ENCODE data around the gene USP9X. TPM values are rescaled to one million over a fixed set of nuclear protein-coding genes. Genes with fewer than 3 reads are reported as not detected.
"Not testable (repeated sequence)": the region's sequence is repeated elsewhere in the genome, so short reads cannot be mapped to it uniquely, and the experiment has no call there.

The USP9X gene
- polyA plus RNA-seq, 3 donors from 2014 or later = 7.4 to 30.7 (median 12.0) TPM

- H3K4me1 Mint-ChIP-seq; H3K4me3 Mint-ChIP-seq; DNase-seq; H3K27ac Mint-ChIP-seq; H3K9me3 Mint-ChIP-seq; H3K27me3 Mint-ChIP-seq (ENCODE audit: low read depth in 3 of 3): not testable (repeated sequence)
- peaks cover 0 to 62% (median 22%) of the 10 kb centered on the region in 3 donors for H3K36me3 Mint-ChIP-seq
Observed at GRCh38 chrX:41151726-41152125, 66.5 kb downstream of the USP9X start.

- Mint-ChIP-seq H3K36me3 (peaks cover 0 to 59% (median 22%) of the 10 kb centered on the region in 3 donors), H3K27ac (no peak overlapping the region), H3K27me3 (ENCODE audit: low read depth in 3 of 3) (peaks cover 0 to 3% (median 0%) of the 10 kb centered on the region in 3 donors), H3K9me3 (no peaks in the 10 kb centered on the region), H3K4me3 (no peak overlapping the region), H3K4me1 (no peaks in the 10 kb centered on the region)
- DNase-seq = no peak
Observed at GRCh38 chrX:41152221-41152620, 67.0 kb downstream of the USP9X start.

GRCh38 chrX:41153448-41153847 lies 68.2 kb downstream of the USP9X start:
- H3K27me3 Mint-ChIP-seq (ENCODE audit: low read depth in 3 of 3) = peaks cover 0 to 3% (median 0%) of the 10 kb centered on the region in 3 donors
- H3K9me3 Mint-ChIP-seq = no peaks in the 10 kb centered on the region
- H3K4me3 Mint-ChIP-seq = no peak overlapping the region
- peaks cover 0 to 53% (median 22%) of the 10 kb centered on the region in 3 donors for H3K36me3 Mint-ChIP-seq
- no peak overlapping the region for H3K27ac Mint-ChIP-seq
- DNase-seq = no peak
- no peaks in the 10 kb centered on the region for H3K4me1 Mint-ChIP-seq

GRCh38 chrX:41153957-41154356 lies 68.7 kb downstream of the USP9X start:
- Mint-ChIP-seq H3K4me3 (no peak overlapping the region), H3K4me1 (no peaks in the 10 kb centered on the region), H3K36me3 (peaks cover 0 to 48% (median 17%) of the 10 kb centered on the region in 3 donors), H3K27ac (no peak overlapping the region), H3K9me3 (no peaks in the 10 kb centered on the region), H3K27me3 (ENCODE audit: low read depth in 3 of 3) (peaks cover 0 to 2% (median 0%) of the 10 kb centered on the region in 3 donors)
- no peak for DNase-seq

GRCh38 chrX:41164449-41164848 lies 79.2 kb downstream of the USP9X start:
- Mint-ChIP-seq H3K27me3 (ENCODE audit: low read depth in 3 of 3) (no peaks in the 10 kb centered on the region), H3K4me3 (no peak overlapping the region), H3K27ac (no peak overlapping the region), H3K9me3 (no peaks in the 10 kb centered on the region), H3K36me3 (peaks cover 5 to 34% (median 10%) of the 10 kb centered on the region in 3 donors), H3K4me1 (no peaks in the 10 kb centered on the region)
- DNase-seq = no peak

- H3K9me3 Mint-ChIP-seq = no peaks in the 10 kb centered on the region
- peaks cover 0 to 50% (median 25%) of the 10 kb centered on the region in 3 donors for H3K36me3 Mint-ChIP-seq
- no peak overlapping the region for H3K27ac Mint-ChIP-seq
Observed at GRCh38 chrX:41167888-41168287, 82.6 kb downstream of the USP9X start.

GRCh38 chrX:41176263-41176662 lies 91.0 kb downstream of the USP9X start:
- no peak for DNase-seq
- H3K27me3 Mint-ChIP-seq (ENCODE audit: low read depth in 3 of 3) = no peaks in the 10 kb centered on the region
- H3K4me3 Mint-ChIP-seq = no peak overlapping the region
- no peaks in the 10 kb centered on the region for H3K9me3 Mint-ChIP-seq
- peaks cover 23 to 49% of the 10 kb centered on the region in 2 donors for H3K4me1 Mint-ChIP-seq
- no peak overlapping the region for H3K27ac Mint-ChIP-seq
- peaks cover 0 to 33% (median 22%) of the 10 kb centered on the region in 3 donors for H3K36me3 Mint-ChIP-seq

More at GRCh38 chrX:41167888-41168287, 82.6 kb downstream of the USP9X start:
- no peak for DNase-seq
- H3K4me3 Mint-ChIP-seq = no peak overlapping the region
- peaks cover 0 to 1% (median 0%) of the 10 kb centered on the region in 3 donors for H3K27me3 Mint-ChIP-seq (ENCODE audit: low read depth in 3 of 3)
- H3K4me1 Mint-ChIP-seq = no peaks in the 10 kb centered on the region

- no peak for DNase-seq
- H3K27ac Mint-ChIP-seq = no peak overlapping the region
- no peak overlapping the region for H3K4me3 Mint-ChIP-seq
- no peaks in the 10 kb centered on the region for H3K9me3 Mint-ChIP-seq
- H3K27me3 Mint-ChIP-seq (ENCODE audit: low read depth in 3 of 3) = no peaks in the 10 kb centered on the region
- peaks cover 0 to 31% (median 15%) of the 10 kb centered on the region in 3 donors for H3K36me3 Mint-ChIP-seq
- peaks cover 24 to 49% of the 10 kb centered on the region in 2 donors for H3K4me1 Mint-ChIP-seq
Observed at GRCh38 chrX:41177297-41177696, 92.1 kb downstream of the USP9X start.

GRCh38 chrX:41178201-41178600 lies 93.0 kb downstream of the USP9X start:
- peaks cover 0 to 24% (median 6%) of the 10 kb centered on the region in 3 donors for H3K36me3 Mint-ChIP-seq
- H3K27me3 Mint-ChIP-seq (ENCODE audit: low read depth in 3 of 3) = no peaks in the 10 kb centered on the region
- peaks cover 25 to 49% of the 10 kb centered on the region in 2 donors for H3K4me1 Mint-ChIP-seq
- peak overlapping the region; percentile 34 to 72 (median 43) for H3K27ac Mint-ChIP-seq
- DNase-seq = peak in 2 of 3 donors; percentile 9 to 24
- H3K4me3 Mint-ChIP-seq = no peak overlapping the region
- no peaks in the 10 kb centered on the region for H3K9me3 Mint-ChIP-seq

GRCh38 chrX:41180194-41180908 lies 95.1 kb downstream of the USP9X start:
- Mint-ChIP-seq H3K27ac (peak overlapping the region in 5 of 6 donors; percentile 6 to 77 (median 42)), H3K36me3 (peaks cover 0 to 29% (median 10%) of the 10 kb centered on the region in 3 donors), H3K4me3 (peak overlapping the region in 1 of 5 donors; percentile 13), H3K9me3 (no peaks in the 10 kb centered on the region), H3K4me1 (peaks cover 28 to 62% of the 10 kb centered on the region in 2 donors), H3K27me3 (ENCODE audit: low read depth in 3 of 3) (no peaks in the 10 kb centered on the region)
- DNase-seq = peak; percentile 39 to 50 (median 40)

GRCh38 chrX:41184312-41184711 lies 99.1 kb downstream of the USP9X start:
- peaks cover 0 to 3% (median 0%) of the 10 kb centered on the region in 3 donors for H3K27me3 Mint-ChIP-seq (ENCODE audit: low read depth in 3 of 3)
- no peak for DNase-seq
- peaks cover 5 to 58% (median 41%) of the 10 kb centered on the region in 3 donors for H3K36me3 Mint-ChIP-seq
- no peaks in the 10 kb centered on the region for H3K9me3 Mint-ChIP-seq
- peak overlapping the region in 4 of 6 donors; percentile 17 to 53 (median 36) for H3K27ac Mint-ChIP-seq
- peaks cover 15 to 43% of the 10 kb centered on the region in 2 donors for H3K4me1 Mint-ChIP-seq
- H3K4me3 Mint-ChIP-seq = peak overlapping the region in 1 of 5 donors; percentile 40

- H3K4me1 Mint-ChIP-seq = peaks cover 13 to 38% of the 10 kb centered on the region in 2 donors
- H3K27me3 Mint-ChIP-seq (ENCODE audit: low read depth in 3 of 3); H3K27ac Mint-ChIP-seq; DNase-seq; H3K9me3 Mint-ChIP-seq; H3K4me3 Mint-ChIP-seq: not testable (repeated sequence)
- H3K36me3 Mint-ChIP-seq = peaks cover 5 to 73% (median 55%) of the 10 kb centered on the region in 3 donors
Observed at GRCh38 chrX:41186946-41187345, 101.7 kb downstream of the USP9X start.

- H3K27ac Mint-ChIP-seq = no peak overlapping the region
- peaks cover 10 to 28% of the 10 kb centered on the region in 2 donors for H3K4me1 Mint-ChIP-seq
- peaks cover 5 to 69% (median 63%) of the 10 kb centered on the region in 3 donors for H3K36me3 Mint-ChIP-seq
Observed at GRCh38 chrX:41189156-41189555, 103.9 kb downstream of the USP9X start.

GRCh38 chrX:41192880-41193279 lies 107.6 kb downstream of the USP9X start:
- H3K27me3 Mint-ChIP-seq (ENCODE audit: low read depth in 3 of 3) = peaks cover 0 to 4% (median 0%) of the 10 kb centered on the region in 3 donors
- DNase-seq = no peak
- H3K4me1 Mint-ChIP-seq = peaks cover 13 to 29% of the 10 kb centered on the region in 2 donors
- H3K4me3 Mint-ChIP-seq = no peak overlapping the region
- H3K36me3 Mint-ChIP-seq = peaks cover 0 to 54% (median 43%) of the 10 kb centered on the region in 3 donors
- H3K9me3 Mint-ChIP-seq = no peaks in the 10 kb centered on the region
- peak overlapping the region in 1 of 6 donors; percentile 21 for H3K27ac Mint-ChIP-seq

More at GRCh38 chrX:41189156-41189555, 103.9 kb downstream of the USP9X start:
- peaks cover 0 to 5% (median 0%) of the 10 kb centered on the region in 3 donors for H3K27me3 Mint-ChIP-seq (ENCODE audit: low read depth in 3 of 3)
- H3K4me3 Mint-ChIP-seq = no peak overlapping the region
- no peaks in the 10 kb centered on the region for H3K9me3 Mint-ChIP-seq
- no peak for DNase-seq

Measured in immature natural killer cell (primary cell).